Endothelial cell (in vitro differentiated cells): Measurements from ENCODE around the gene FAM20C. TPM values are rescaled to one million over a fixed set of nuclear protein-coding genes. Genes with fewer than 3 reads are reported as not detected.

ENCODE experiments used
- DNase-seq: peaks from one replicate; pipeline ENCODE4 v3.0.0; 2021; ENCODE audit warnings: low spot score
- H3K27ac Mint-ChIP-seq: one replicate; pipeline ENCODE4 v1.8.0; 2021; ENCODE audit warnings: mixed read lengths, inconsistent platforms; ENCODE audit not compliant: unreplicated experiment
- H3K27me3 Mint-ChIP-seq: one replicate; pipeline ENCODE4 v1.8.0; 2021; ENCODE audit warnings: mild to moderate bottlenecking, moderate library complexity, mixed read lengths, inconsistent platforms; ENCODE audit not compliant: unreplicated experiment
- H3K36me3 Mint-ChIP-seq: one replicate; pipeline ENCODE4 v1.8.0; 2021; ENCODE audit warnings: mild to moderate bottlenecking, low read depth, mixed read lengths, inconsistent platforms; ENCODE audit not compliant: unreplicated experiment
- H3K4me1 Mint-ChIP-seq: one replicate; pipeline ENCODE4 v1.8.0; 2021; ENCODE audit warnings: mild to moderate bottlenecking, mixed read lengths, inconsistent platforms; ENCODE audit not compliant: unreplicated experiment
- H3K4me3 Mint-ChIP-seq: one replicate; pipeline ENCODE4 v1.8.0; 2021; ENCODE audit warnings: mild to moderate bottlenecking, mixed read lengths, inconsistent platforms; ENCODE audit not compliant: unreplicated experiment
- H3K9me3 Mint-ChIP-seq: one replicate; pipeline ENCODE4 v1.8.0; 2021; ENCODE audit warnings: mixed read lengths, inconsistent platforms; ENCODE audit not compliant: unreplicated experiment
- total RNA-seq: library from RNA; stranded (reverse); fragmentation: NEBNext Ultra II Directional; extraction: Animal tissue kit (Norgen Biotek cat#: 25700); gene quantifications from one replicate; pipeline ENCODE4 v1.2.1, GENCODE V29; 2021; ENCODE audit not compliant: unreplicated experiment
- TF ChIP-seq, protein P1 (sequence below): fragments of 200-600 bp; sonication (generic); IDR thresholded peaks from one replicate; pipeline ENCODE4 v1.5.0; 2021; ENCODE audit warnings: antibody characterized with exemption; ENCODE audit not compliant: unreplicated experiment

FAM20C gene
- total RNA-seq, 1 donor from 2014 or later = 3.1 TPM

DNA sequence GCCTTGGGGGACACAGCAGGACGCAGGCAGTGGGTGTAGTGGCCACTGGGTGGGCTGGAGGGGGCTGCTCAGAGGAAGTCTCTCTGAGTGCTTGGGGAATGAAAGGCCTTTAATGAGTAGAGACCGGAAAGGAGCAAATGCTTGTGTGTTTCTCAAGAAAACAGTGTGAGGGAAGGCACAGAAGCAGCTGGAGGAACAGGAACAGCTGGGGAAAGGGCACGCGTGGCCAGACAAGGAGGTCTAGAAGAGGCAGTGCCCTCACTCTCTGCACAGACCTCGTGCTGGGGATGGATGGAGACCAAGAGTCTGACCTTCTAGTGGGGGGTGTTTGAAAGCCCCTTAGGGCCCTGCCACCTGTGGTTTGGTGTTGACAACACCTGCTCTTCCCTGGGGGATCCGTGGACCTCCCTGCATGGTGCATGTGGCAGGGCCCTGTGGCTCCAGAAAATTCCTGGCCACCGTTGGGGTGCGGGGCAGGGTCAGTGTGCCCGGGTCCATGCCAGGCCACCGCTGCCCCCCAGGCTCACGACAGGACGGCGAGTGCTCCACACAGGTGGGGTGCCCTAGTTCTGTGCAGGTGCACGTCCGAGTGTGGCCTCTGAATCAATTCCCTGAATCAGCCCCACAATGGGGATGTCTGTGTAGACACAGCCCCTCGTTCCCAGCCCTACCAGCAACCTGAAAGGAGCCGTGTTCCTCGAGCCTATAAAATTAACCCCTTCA is 25.9 kb upstream of the FAM20C start:
- H3K27ac Mint-ChIP-seq = no peak overlapping the region
- no peaks in the 10 kb centered on the region for H3K9me3 Mint-ChIP-seq
- H3K36me3 Mint-ChIP-seq = no peaks in the 10 kb centered on the region
- H3K27me3 Mint-ChIP-seq = peaks cover 13% of the 10 kb centered on the region
- TF ChIP-seq, protein P1, sequence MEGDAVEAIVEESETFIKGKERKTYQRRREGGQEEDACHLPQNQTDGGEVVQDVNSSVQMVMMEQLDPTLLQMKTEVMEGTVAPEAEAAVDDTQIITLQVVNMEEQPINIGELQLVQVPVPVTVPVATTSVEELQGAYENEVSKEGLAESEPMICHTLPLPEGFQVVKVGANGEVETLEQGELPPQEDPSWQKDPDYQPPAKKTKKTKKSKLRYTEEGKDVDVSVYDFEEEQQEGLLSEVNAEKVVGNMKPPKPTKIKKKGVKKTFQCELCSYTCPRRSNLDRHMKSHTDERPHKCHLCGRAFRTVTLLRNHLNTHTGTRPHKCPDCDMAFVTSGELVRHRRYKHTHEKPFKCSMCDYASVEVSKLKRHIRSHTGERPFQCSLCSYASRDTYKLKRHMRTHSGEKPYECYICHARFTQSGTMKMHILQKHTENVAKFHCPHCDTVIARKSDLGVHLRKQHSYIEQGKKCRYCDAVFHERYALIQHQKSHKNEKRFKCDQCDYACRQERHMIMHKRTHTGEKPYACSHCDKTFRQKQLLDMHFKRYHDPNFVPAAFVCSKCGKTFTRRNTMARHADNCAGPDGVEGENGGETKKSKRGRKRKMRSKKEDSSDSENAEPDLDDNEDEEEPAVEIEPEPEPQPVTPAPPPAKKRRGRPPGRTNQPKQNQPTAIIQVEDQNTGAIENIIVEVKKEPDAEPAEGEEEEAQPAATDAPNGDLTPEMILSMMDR = no peak
- H3K4me1 Mint-ChIP-seq = peaks cover 6% of the 10 kb centered on the region
- DNase-seq = no peak
- no peak overlapping the region for H3K4me3 Mint-ChIP-seq

DNA sequence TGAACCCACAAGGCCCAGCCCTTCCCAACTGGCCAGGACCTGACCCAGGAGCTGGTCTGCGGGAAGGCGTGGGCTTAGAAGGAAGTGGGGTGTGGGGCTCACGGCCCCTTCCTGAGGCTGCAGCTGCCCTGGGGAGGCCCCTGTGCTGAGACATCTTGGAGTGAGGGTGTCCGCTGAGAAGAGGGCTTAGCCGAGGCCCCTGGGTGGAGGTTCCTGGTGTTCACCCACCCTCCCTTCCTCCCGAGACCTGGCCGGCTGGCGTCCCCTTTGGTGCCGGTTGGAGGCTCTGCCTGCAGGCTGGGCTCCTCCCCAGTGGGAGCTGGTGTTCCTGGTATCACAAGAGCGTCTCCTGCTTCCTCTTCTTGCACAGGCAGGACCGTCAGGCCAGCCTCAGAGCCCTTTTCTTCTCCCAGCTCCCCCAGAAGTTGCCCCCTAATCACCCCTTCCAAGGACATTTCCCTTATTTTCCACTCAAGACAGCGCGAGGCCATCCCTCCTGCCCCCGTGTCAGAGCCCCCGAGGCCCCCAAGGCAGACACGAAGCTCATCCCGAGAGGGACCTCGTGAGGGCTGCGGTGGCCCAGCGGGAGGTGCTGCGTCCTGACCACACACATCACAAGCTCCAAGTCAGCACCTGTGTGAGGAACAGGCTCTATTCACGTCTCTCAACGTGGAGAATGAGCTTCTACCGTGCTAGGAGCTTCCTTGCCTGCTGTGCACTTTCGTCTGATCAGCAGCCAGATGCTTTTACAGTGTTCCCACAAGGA is 25.1 kb upstream of the FAM20C start:
- TF ChIP-seq, protein P1 = no peak
- Mint-ChIP-seq H3K27me3 (peaks cover 13% of the 10 kb centered on the region), H3K9me3 (no peaks in the 10 kb centered on the region), H3K27ac (no peak overlapping the region), H3K4me3 (no peak overlapping the region), H3K36me3 (no peaks in the 10 kb centered on the region), H3K4me1 (peaks cover 3% of the 10 kb centered on the region)
- no peak for DNase-seq

- no peak overlapping the region for H3K4me3 Mint-ChIP-seq
- H3K9me3 Mint-ChIP-seq = no peaks in the 10 kb centered on the region
- H3K27ac Mint-ChIP-seq = no peak overlapping the region
- TF ChIP-seq, protein P1 = no peak
- no peaks in the 10 kb centered on the region for H3K36me3 Mint-ChIP-seq
- peaks cover 9% of the 10 kb centered on the region for H3K27me3 Mint-ChIP-seq
- DNase-seq = no peak
- peaks cover 3% of the 10 kb centered on the region for H3K4me1 Mint-ChIP-seq
These were observed 24.2 kb upstream of the FAM20C start for GRCh38 chr7:167976-168791.

DNA sequence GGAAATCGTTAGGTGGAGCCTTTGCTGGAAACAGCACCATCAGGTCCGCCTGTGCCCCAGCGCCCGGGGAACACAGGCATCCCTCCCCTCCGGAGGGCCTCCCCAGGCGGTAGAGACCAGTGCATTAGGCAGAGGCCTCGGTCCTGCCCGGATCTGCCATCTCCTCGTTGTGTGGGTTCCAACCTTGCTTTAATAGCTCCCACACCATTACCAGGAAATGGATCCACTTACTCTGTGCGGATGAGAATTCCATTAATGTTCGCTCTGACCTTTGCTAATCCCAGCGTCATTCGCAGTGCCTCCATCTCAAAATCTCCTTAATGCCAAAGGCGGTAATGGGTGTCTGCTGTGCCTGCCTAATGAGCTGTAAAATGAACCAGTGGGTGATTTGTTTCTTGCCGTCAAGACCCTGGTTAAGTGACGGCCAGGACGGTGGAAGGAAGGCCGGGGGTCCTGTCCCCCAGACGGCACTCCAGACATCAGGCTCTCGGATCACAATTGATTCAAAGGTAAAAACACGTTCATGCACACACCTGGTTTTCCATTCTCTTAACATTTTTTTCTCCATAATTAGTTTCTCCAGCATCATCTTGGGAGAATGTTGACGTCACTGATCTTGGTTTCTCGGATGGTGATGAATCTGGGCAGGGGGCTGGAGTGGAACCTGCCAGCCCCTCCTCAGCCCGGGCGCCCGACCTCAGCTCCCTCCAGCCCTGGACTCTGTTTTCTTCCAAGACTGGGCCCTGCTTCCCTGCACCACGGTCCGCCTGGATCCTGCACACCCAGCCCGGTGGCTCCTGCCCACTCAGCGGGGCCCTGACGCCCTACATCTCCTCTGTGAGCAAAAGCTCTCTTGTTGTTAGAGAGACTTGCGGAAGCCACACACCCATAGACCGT is 22.8 kb upstream of the FAM20C start:
- Mint-ChIP-seq H3K4me1 (peaks cover 3% of the 10 kb centered on the region), H3K27ac (no peak overlapping the region), H3K4me3 (no peak overlapping the region), H3K36me3 (no peaks in the 10 kb centered on the region), H3K9me3 (no peaks in the 10 kb centered on the region), H3K27me3 (peaks cover 10% of the 10 kb centered on the region)
- no peak for DNase-seq
- TF ChIP-seq, protein P1 = no peak
